ENCODE results near the gene PIAS4. TPM values are rescaled to one million over a fixed set of nuclear protein-coding genes. Genes with fewer than 3 reads are reported as not detected.

Gene PIAS4
- total RNA-seq, 5 donors from 2014 or later (not counting 1 experiment from before 2014, with no cell fraction given) = 21.8 to 42.6 (median 31.4) TPM

DNA sequence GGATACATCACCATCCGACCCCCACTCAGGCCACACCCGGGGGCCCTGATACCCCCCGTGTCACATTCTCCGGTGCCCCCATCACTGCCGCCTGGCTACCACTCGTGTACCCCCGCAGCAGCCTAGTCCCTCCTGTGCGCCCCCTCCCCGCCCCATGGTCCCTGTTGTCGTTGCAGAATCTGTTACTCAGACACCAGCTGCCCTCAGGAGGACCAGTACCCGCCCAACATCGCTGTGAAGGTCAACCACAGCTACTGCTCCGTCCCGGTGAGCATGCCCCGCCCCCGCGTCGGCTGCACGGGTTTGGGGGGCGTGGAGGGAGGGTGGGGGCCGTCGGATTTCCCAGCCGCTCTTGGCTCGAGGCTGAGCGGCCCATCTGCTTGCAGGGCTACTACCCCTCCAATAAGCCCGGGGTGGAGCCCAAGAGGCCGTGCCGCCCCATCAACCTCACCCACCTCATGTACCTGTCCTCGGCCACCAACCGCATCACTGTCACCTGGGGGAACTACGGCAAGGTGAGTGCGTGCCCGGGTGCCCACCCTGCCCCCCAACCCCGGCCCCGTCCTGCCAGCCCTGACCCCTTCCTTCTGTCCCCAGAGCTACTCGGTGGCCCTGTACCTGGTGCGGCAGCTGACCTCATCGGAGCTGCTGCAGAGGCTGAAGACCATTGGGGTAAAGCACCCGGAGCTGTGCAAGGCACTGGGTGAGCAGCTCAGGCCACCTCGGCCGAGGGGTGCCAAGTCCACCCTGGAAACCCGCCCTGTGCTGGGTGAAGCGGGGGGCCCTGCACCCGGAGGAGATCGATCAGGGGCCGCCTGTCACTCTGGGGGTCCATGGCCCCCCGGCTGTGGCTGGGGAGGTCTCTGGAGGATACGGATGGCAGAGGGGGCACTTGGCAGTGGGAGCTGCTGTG lies 21.1 kb downstream of the PIAS4 start:
- Mint-ChIP-seq H3K27ac (no peak overlapping the region), H3K4me3 (no peak overlapping the region), H3K27me3 (no peaks in the 10 kb centered on the region), H3K9me3 (no peaks in the 10 kb centered on the region), H3K4me1 (no peaks in the 10 kb centered on the region), H3K36me3 (peaks cover 4% of the 10 kb centered on the region)
- no peak overlapping the region for H3K4me3 ChIP-seq (ENCODE audit: control insufficient read depth in 1 of 2, extremely low read depth in 1 of 2, low read length in 1 of 2)
- WGBS (ENCODE audit: insufficient coverage) = 97% methylated on average over 28 of the region's 48 CpGs
- POLR2A ChIA-PET = interaction anchor here in 1 of 2 donors (0.5 kb wide), 1 partner anchor 41 kb away, joined by 3 read pairs; no protein-coding TSS in a partner anchor
- CTCF ChIA-PET = no interaction called here
- H3K27ac ChIP-seq (ENCODE audit: low read length) = no peak overlapping the region
- ATAC-seq (replicated peaks in 1 of 4) (no peak), DNase-seq (no peak)
- H3K27me3 ChIP-seq (replicated peaks in 1 of 2; ENCODE audit: control insufficient read depth in 2 of 2, extremely low read depth in 1 of 2, insufficient read depth in 2 of 2, low read length in 1 of 2) = no peaks in the 10 kb centered on the region
- no peaks in the 10 kb centered on the region for H3K9me3 ChIP-seq
- H3K4me1 ChIP-seq (ENCODE audit: control insufficient read depth in 1 of 2, extremely low read depth in 1 of 2, insufficient read depth in 2 of 2, low read length in 2 of 2) = no peaks in the 10 kb centered on the region
- H3K36me3 ChIP-seq (ENCODE audit: control insufficient read depth in 2 of 2, extremely low read depth in 1 of 2, insufficient read depth in 1 of 2, low read length in 1 of 2) = peaks cover 19 to 33% of the 10 kb centered on the region in 2 donors

- Mint-ChIP-seq H3K4me1 (no peaks in the 10 kb centered on the region), H3K27ac (no peak overlapping the region), H3K27me3 (no peaks in the 10 kb centered on the region), H3K36me3 (peaks cover 3% of the 10 kb centered on the region), H3K4me3 (no peak overlapping the region), H3K9me3 (no peaks in the 10 kb centered on the region)
- Histone ChIP-seq H3K4me1 (ENCODE audit: control insufficient read depth in 1 of 2, extremely low read depth in 1 of 2, insufficient read depth in 2 of 2, low read length in 2 of 2) (no peaks in the 10 kb centered on the region), H3K4me3 (ENCODE audit: control insufficient read depth in 1 of 2, extremely low read depth in 1 of 2, low read length in 1 of 2) (no peak overlapping the region), H3K27me3 (replicated peaks in 1 of 2; ENCODE audit: control insufficient read depth in 2 of 2, extremely low read depth in 1 of 2, insufficient read depth in 2 of 2, low read length in 1 of 2) (no peaks in the 10 kb centered on the region), H3K27ac (ENCODE audit: low read length) (no peak overlapping the region), H3K9me3 (no peaks in the 10 kb centered on the region), H3K36me3 (ENCODE audit: control insufficient read depth in 2 of 2, extremely low read depth in 1 of 2, insufficient read depth in 1 of 2, low read length in 1 of 2) (peaks cover 22 to 32% of the 10 kb centered on the region in 2 donors)
- 98% methylated on average over 9 of the region's 18 CpGs for WGBS (ENCODE audit: insufficient coverage)
- ChIA-PET POLR2A (interaction anchor here in 1 of 2 donors (0.5 kb wide), 1 partner anchor 40 kb away, joined by 3 read pairs; no protein-coding TSS in a partner anchor), CTCF (no interaction called here)
- DNase-seq (no peak), ATAC-seq (replicated peaks in 1 of 4) (no peak)
Observed at GRCh38 chr19:4029247-4029614, 21.7 kb downstream of the PIAS4 start.

DNA sequence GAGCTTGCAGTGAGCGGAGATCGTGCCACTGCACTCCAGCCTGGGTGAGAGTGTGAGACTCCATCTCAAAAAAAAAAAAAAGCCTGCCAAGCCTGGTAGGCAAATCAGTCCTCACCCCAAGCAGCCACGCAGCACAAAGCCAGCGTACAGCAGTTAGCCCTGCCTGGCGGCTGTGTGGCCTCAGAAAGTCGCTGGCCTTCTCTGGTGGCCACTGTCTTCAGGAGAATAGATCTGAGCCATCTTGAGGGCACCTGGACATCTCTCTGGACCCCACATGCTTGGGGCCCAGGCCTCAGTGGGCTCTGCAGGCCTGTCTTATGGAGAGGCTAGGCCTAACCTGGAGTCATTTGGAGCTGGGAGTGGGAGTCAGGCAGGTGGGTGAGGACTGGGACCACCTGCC lies 23.0 kb downstream of the PIAS4 start:
- no peaks in the 10 kb centered on the region for H3K9me3 ChIP-seq
- ATAC-seq (replicated peaks in 1 of 4) = no peak

DNA sequence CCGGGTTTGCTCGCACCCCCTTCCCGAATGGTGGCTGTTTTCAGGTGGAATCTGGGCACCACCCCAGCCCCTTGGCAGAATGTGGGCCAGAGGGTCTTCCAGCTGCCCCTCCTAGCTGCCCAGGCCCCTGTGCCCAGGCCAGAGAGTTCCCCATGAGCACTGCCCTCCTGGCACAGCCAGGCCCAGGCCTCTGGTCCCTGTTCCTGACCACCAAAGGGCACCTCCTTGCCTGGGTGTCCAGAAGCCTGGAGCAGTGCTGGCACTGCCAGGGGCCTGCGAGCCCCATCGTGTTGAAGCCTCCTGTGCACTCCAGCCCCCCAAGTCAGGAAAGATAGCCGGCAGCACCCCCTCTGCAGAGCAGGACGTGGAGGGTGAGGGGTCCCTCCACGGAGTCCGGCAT lies 23.4 kb downstream of the PIAS4 start:
- DNase-seq (no peak), ATAC-seq (replicated peaks in 1 of 4) (no peak)
- H3K9me3 Mint-ChIP-seq = no peaks in the 10 kb centered on the region
- no peak overlapping the region for H3K4me3 ChIP-seq (ENCODE audit: control insufficient read depth in 1 of 2, extremely low read depth in 1 of 2, low read length in 1 of 2)
- no peak overlapping the region for H3K4me3 Mint-ChIP-seq
- ChIA-PET CTCF (no interaction called here), POLR2A (no interaction called here)
- no peaks in the 10 kb centered on the region for H3K27me3 ChIP-seq (replicated peaks in 1 of 2; ENCODE audit: control insufficient read depth in 2 of 2, extremely low read depth in 1 of 2, insufficient read depth in 2 of 2, low read length in 1 of 2)
- no peaks in the 10 kb centered on the region for H3K4me1 Mint-ChIP-seq
- no peak overlapping the region for H3K27ac Mint-ChIP-seq
- H3K27ac ChIP-seq (ENCODE audit: low read length) = no peak overlapping the region
- peaks cover 16 to 26% of the 10 kb centered on the region in 2 donors for H3K36me3 ChIP-seq (ENCODE audit: control insufficient read depth in 2 of 2, extremely low read depth in 1 of 2, insufficient read depth in 1 of 2, low read length in 1 of 2)
- 93% methylated on average over 6 of the region's 9 CpGs for WGBS (ENCODE audit: insufficient coverage)
- no peaks in the 10 kb centered on the region for H3K36me3 Mint-ChIP-seq
- H3K9me3 ChIP-seq = no peaks in the 10 kb centered on the region
- no peaks in the 10 kb centered on the region for H3K4me1 ChIP-seq (ENCODE audit: control insufficient read depth in 1 of 2, extremely low read depth in 1 of 2, insufficient read depth in 2 of 2, low read length in 2 of 2)
- H3K27me3 Mint-ChIP-seq = no peaks in the 10 kb centered on the region

More for the DNA sequence above, 23.0 kb downstream of the PIAS4 start:
- no peaks in the 10 kb centered on the region for H3K9me3 Mint-ChIP-seq
- WGBS (ENCODE audit: insufficient coverage) = 92% methylated on average over 4 of the region's 6 CpGs
- H3K4me3 ChIP-seq (ENCODE audit: control insufficient read depth in 1 of 2, extremely low read depth in 1 of 2, low read length in 1 of 2) = no peak overlapping the region
- no peak overlapping the region for H3K27ac Mint-ChIP-seq
- DNase-seq = no peak
- CTCF ChIA-PET = no interaction called here
- H3K27me3 ChIP-seq (replicated peaks in 1 of 2; ENCODE audit: control insufficient read depth in 2 of 2, extremely low read depth in 1 of 2, insufficient read depth in 2 of 2, low read length in 1 of 2) = no peaks in the 10 kb centered on the region
- POLR2A ChIA-PET = no interaction called here
- H3K27ac ChIP-seq (ENCODE audit: low read length) = no peak overlapping the region
- no peaks in the 10 kb centered on the region for H3K36me3 Mint-ChIP-seq
- H3K27me3 Mint-ChIP-seq = no peaks in the 10 kb centered on the region
- no peak overlapping the region for H3K4me3 Mint-ChIP-seq
- H3K4me1 ChIP-seq (ENCODE audit: control insufficient read depth in 1 of 2, extremely low read depth in 1 of 2, insufficient read depth in 2 of 2, low read length in 2 of 2) = no peaks in the 10 kb centered on the region
- H3K4me1 Mint-ChIP-seq = no peaks in the 10 kb centered on the region
- H3K36me3 ChIP-seq (ENCODE audit: control insufficient read depth in 2 of 2, extremely low read depth in 1 of 2, insufficient read depth in 1 of 2, low read length in 1 of 2) = peaks cover 16 to 24% of the 10 kb centered on the region in 2 donors

- Histone ChIP-seq H3K4me3 (ENCODE audit: control insufficient read depth in 1 of 2, extremely low read depth in 1 of 2, low read length in 1 of 2) (no peak overlapping the region), H3K9me3 (no peaks in the 10 kb centered on the region), H3K36me3 (ENCODE audit: control insufficient read depth in 2 of 2, extremely low read depth in 1 of 2, insufficient read depth in 1 of 2, low read length in 1 of 2) (peaks cover 16 to 26% of the 10 kb centered on the region in 2 donors), H3K4me1 (ENCODE audit: control insufficient read depth in 1 of 2, extremely low read depth in 1 of 2, insufficient read depth in 2 of 2, low read length in 2 of 2) (no peaks in the 10 kb centered on the region), H3K27me3 (replicated peaks in 1 of 2; ENCODE audit: control insufficient read depth in 2 of 2, extremely low read depth in 1 of 2, insufficient read depth in 2 of 2, low read length in 1 of 2) (no peaks in the 10 kb centered on the region), H3K27ac (ENCODE audit: low read length) (no peak overlapping the region)
- no peaks in the 10 kb centered on the region for H3K4me1 Mint-ChIP-seq
- ATAC-seq (replicated peaks in 1 of 4) (no peak), DNase-seq (no peak)
- H3K9me3 Mint-ChIP-seq = no peaks in the 10 kb centered on the region
- no peak overlapping the region for H3K4me3 Mint-ChIP-seq
- ChIA-PET POLR2A (no interaction called here), CTCF (no interaction called here)
- H3K27ac Mint-ChIP-seq = no peak overlapping the region
- 92% methylated on average over 2 of the region's 11 CpGs for WGBS (ENCODE audit: insufficient coverage)
- no peaks in the 10 kb centered on the region for H3K27me3 Mint-ChIP-seq
- no peaks in the 10 kb centered on the region for H3K36me3 Mint-ChIP-seq
Observed at GRCh38 chr19:4031420-4031819, 23.9 kb downstream of the PIAS4 start.

DNA sequence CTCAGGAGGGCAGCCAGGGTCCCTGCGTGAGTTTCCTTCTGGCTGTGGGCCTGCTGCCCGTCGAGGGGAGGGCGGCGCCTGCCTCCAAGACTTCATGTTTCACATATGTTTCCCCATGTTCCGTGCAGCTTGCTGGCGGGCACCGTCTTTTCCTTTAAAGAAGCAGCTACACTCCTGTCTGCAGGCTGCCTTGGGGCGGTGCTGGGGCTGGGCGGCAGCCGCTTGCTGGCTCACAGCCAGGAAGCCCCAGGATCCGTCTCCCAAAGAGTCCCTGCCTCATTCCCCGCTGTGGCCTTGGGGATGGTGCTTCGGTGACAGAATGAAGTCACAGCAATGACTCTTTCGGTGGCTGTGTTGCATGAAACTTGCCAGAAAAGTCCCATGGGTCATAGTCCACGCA lies 24.9 kb downstream of the PIAS4 start:
- H3K27me3 Mint-ChIP-seq = no peaks in the 10 kb centered on the region
- Histone ChIP-seq H3K27ac (ENCODE audit: low read length) (no peak overlapping the region), H3K4me3 (ENCODE audit: control insufficient read depth in 1 of 2, extremely low read depth in 1 of 2, low read length in 1 of 2) (no peak overlapping the region), H3K4me1 (ENCODE audit: control insufficient read depth in 1 of 2, extremely low read depth in 1 of 2, insufficient read depth in 2 of 2, low read length in 2 of 2) (no peaks in the 10 kb centered on the region), H3K36me3 (ENCODE audit: control insufficient read depth in 2 of 2, extremely low read depth in 1 of 2, insufficient read depth in 1 of 2, low read length in 1 of 2) (peaks cover 19 to 30% of the 10 kb centered on the region in 2 donors), H3K9me3 (no peaks in the 10 kb centered on the region), H3K27me3 (replicated peaks in 1 of 2; ENCODE audit: control insufficient read depth in 2 of 2, extremely low read depth in 1 of 2, insufficient read depth in 2 of 2, low read length in 1 of 2) (no peaks in the 10 kb centered on the region)
- ChIA-PET CTCF (no interaction called here), POLR2A (no interaction called here)
- no peaks in the 10 kb centered on the region for H3K4me1 Mint-ChIP-seq
- H3K9me3 Mint-ChIP-seq = no peaks in the 10 kb centered on the region
- no peak overlapping the region for H3K4me3 Mint-ChIP-seq
- H3K36me3 Mint-ChIP-seq = no peaks in the 10 kb centered on the region
- H3K27ac Mint-ChIP-seq = no peak overlapping the region
- DNase-seq = no peak
- 93% methylated on average over 11 of the region's 16 CpGs for WGBS (ENCODE audit: insufficient coverage)
- no peak for ATAC-seq (replicated peaks in 1 of 4)

Measured in T-cell (primary cell).